HG03520 (cell line): ENCODE results near the gene TRAIP.
"Not testable (repeated sequence)": the region's sequence is repeated elsewhere in the genome, so short reads cannot be mapped to it uniquely, and the experiment has no call there.

Experiments
- ATAC-seq: cut with Tn5 transposase; IDR thresholded peaks from one replicate; pipeline ENCODE4 v1.9.1; 2021; ENCODE audit warnings: mild to moderate bottlenecking, moderate library complexity; ENCODE audit not compliant: unreplicated experiment

Gene TRAIP

DNA sequence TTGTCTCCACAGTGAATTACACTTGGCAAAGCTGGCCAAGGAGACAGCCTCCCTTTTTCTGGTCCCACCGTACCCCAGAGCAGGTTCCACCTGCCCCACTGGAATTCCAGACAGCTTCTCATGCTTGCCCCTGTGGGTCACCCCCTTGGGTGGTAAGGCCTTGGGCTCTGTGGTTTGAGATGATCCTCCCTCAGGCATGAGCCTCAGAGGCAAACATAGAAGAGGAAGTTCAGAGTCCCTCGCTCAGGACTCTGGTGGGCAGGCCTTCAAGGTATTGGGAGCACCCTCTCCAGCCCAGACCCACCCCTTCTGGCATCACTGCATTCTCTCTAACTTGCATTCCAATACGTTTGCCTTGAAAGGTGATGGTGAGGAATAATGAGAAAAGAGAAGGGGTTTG lies 25.0 kb downstream of the TRAIP start:
- ATAC-seq, result no peak

DNA sequence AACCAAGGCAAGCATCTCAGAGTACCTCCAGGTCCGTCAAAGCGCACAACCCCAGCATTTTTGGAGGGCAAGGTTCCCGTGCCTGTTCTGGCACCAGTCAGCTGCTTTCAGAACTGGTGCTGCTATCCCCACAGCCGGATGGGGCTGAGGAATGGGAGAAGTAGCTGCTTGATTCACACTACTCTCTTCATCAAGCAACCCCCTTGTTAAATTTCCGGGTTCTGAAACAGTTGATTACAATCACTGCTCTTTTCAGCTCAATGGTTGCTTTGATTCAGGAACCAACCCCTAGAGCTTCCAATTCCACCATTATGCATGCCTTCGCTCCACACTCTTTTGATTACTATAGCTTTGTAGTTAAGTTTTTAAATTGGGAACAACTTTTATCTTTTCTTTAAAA lies 30.3 kb downstream of the TRAIP start:
- ATAC-seq, result no peak

DNA sequence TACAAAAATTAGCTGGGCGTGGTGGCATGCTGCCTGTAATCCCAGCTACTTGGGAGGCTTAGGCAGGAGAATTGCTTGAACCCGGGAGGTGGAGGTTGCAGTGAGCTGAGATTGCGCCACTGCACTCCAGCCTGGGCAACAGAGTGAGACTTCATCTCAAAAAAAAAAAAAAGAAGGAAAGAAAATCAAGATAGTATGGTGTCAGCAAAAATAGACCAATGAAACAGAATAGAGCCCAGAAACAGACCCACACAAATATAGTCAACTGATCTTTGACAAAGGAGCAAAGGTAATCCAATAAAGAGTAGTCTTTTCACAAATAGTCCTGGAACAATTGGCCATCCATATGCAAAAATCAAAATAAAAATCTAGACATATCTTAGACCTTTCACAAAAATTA lies 33.2 kb downstream of the TRAIP start:
- not testable (repeated sequence) for ATAC-seq

DNA sequence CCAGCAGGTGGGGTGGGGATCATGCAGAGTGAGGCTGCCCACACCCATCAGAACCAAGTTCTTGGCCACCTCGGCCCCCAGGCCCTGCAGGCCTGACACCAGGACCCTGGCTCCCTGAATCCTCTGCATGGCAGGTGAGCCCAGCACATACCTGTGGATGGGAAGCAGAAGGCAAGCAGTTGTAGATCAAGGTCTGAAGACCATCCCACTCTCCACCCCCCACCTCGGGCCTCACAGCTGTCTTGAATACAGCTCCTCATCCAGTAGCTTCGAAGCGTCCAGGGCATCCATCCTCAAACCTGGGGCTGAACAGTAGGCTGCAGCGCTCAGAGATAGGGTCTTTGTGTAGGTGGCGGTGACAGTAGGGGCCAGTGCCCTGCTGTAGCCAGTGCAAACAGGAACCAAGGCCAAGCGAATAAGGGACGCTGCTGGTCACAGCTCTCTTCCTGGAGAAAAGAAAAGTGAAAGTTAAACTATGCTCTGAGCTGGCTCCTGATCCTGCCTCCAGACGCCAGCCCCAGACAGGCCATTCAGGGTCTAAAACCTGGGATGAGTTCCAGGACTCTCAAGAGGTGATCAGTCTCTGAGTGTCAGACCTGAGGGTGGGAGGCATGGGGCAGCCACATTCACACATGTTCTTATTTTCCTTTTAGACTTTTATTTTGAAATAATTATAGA lies 42.7 kb downstream of the TRAIP start, which contains the start of gene UBA7:
Gene UBA7, minus strand, starts transcription at position 457 of the 678 bp plus-strand sequence. Its CDS starts 166 bp downstream, at position 291.
- ATAC-seq, result no peak

DNA sequence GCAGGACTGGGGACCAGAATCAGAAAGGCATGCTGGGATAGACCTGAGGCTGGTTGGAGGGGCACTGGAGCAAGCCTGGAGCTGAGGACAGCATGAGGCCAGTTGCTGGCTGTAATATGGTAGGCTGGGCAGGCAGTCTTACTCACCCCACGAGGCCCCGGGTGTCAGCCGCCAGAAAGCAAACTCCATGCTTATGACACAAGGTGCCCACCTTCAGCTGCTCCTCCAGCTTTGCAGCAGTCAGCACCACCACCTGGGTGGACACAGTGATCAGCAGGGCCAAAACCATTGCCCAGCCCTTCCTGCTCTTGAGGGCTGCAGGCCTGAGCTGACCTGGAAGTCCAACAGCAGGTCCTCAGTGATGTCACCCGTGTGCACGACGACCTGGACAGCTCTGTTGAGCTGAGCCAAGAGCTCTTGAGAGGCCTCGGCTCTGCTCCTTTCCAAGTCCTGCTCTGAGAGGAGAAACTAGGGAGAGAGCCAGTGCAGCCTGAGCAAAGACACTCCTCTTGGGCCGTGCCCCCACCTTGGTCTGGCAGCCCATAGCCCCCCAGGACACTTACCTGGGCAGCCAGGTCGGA lies 43.4 kb downstream of the TRAIP start:
- no peak for ATAC-seq

DNA sequence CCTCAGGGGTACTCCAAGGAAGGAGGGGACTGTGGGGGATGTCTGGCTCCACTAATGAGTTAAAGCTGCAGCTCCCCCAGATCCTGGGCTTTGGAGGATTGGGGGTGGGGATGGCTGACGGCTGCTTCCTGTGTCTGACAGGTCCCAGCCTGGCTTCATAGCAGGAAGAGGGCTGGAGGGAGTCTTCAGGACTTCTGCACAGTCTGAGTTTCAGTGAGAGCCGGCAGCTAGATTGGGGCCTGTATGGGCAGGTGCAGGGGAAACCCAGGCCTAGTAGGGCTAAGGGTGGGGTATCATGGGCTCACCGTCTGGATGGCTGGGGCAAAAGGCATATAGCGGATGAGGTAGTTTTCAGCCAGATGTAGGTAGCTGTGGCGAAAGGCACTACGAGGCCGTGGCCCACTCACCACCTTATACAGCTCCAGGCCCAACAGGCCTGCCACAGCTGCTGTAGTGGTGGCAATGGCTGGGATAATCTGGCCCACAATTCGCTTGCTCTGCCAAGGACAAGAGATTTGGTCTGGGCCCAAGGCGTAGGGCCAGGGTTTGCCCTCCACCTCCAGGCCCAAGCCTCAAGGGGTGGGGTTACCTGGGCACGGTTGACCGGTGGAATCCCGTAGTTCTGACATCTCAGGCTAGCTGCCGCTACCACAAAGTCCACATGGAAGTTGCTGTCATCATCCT lies 48.8 kb downstream of the TRAIP start:
- ATAC-seq, result no peak

DNA sequence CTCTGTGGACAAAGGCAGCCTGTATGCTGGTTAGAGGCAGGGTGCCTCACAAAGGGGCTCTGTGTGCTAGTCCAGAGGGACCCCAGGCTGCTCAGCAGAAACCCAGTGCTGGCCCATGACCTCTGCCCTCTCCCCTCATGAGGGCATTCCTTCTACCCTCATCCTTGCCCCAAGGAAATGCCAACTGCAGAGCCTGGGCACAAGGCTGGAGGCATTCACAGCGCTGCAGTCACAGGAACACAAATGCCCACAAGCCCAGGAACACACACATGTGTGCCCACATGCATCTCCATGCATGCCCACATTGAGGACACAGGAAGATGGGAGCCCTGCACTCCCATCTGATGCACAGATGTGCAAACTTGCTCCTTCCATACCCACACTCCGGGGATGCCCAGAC lies 49.5 kb downstream of the TRAIP start:
- ATAC-seq, result no peak

DNA sequence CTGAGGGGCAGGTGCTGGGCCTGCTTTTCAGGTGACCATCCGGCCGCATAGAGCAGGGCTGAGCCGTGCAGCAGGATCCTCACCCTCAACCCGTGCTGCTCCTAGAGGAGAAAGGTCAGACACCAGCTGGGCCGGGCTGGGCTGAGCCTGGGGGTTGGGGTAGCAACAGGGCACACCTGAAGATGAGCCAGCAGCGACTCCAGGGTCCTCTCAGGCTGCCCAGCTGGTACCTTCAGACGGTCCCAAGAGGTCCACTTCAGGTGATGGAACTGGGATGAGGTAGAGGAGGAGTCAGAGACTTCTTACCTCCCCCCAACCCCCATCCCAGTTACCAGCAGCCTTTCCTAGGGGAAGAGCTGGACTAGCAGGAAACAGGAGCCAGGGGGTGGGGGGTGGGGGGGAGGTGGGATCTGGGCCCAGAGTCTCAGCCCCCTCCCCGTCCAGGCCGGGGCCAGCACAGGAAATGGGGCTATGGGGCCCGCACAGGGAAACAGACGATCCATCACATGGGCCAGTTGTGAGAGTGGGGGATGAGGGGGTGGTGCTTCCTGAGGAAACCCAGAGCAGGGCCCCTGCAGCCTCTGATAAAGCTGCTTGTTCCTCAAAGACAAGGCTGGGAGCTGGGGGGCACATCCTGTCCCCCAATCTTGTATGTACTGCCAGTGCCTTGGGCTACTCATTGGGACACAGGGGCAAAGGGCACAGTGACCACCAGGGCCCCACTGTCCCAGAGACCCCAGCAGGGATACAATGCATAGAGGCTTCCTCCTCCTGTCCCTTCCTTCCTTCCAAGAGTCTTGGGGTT lies 50.3 kb downstream of the TRAIP start:
- ATAC-seq, result no peak

DNA sequence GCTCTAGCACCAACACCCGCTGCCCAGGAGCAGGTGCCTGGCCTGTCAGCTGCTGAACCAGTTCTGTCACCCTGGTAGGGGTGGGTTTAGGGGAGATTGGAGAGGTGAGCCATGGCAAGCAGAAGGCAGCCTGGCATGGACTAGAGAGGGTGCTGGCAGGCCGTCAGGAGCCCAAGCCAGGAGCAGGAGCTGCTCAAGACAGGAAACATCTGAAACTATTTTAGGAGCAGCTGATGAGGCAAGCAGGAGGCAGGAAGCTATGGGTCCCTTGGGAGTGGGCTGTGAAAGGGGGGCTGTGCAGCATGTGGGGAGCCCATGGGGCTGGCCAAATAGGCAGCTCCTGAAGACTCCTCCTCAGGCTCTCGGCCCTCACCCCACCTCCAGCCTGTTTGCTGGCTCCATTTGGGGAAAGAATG lies 51.0 kb downstream of the TRAIP start:
- no peak for ATAC-seq

DNA sequence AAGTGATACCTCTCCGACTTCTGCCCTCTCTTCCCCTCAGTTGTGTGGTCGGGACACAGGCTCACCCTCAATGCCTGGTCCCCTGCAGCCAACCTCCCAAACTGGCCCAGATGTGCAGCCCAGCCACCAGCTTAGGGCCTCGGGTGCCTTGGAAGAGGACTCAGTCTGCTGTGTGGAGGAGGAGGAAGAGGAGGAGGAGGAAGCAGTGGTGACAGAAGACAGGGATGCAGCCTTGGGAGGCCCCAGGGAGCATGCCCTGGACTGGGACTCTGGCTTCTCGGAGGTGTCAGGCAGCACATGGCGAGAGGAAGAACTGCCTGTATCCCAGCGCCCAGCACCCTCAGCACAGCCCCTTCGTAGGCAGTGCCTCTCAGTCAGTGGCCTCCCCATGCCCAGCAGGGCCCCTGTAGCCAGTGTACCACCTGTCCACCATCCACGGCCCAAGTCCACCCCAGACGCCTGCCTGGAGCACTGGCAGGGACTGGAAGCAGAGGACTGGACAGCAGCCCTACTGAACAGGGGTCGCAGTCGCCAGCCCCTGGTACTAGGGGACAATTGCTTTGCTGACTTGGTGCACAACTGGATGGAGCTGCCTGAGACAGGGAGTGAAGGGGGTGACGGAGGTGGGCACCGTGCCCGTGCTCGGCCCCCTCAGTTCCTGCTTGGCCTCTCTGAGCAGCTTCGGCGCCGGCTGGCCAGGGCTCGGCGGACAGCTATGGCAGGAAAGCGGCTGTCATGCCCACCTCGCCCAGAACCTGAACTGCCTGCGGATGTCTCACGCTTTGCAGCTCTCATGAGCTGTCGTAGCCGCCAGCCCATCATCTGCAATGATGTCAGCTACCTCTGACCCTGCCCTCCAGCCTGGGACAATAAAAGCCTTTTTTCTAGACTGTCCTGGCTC lies 52.0 kb downstream of the TRAIP start:
- no peak for ATAC-seq

DNA sequence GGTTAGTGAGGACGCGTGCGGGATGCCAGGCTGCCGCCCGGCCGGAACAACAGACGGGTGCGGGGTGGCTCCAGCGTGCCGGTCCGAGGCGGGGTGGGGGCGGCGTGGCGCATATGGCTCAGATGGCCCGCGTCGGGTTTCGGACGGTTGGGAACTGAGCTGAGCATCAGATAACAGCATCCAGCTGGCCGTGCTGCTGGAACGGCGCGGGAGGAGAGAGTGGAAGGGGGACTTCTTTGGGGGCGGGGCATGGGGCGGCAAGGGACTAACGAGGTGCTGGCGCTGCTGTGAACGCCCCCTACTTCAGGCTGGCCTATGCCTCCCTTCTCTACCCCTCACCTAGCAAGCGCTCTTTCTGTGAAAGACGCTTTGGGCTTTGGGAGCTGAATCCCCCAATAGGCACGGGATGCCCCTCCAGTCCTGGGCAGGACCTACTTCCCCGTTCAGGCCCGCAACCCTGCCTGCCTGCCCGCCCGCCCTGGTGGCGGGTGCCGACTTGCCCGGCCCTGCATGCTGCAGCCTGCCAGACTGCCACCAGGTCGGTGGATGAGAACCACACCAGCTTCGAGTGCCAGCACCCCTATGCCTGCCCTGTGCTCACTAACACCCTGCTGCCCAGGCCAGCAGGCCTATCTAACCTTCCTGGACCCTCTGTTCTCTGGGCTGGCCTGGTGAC lies 52.8 kb downstream of the TRAIP start:
- peak; percentile 2 for ATAC-seq

DNA sequence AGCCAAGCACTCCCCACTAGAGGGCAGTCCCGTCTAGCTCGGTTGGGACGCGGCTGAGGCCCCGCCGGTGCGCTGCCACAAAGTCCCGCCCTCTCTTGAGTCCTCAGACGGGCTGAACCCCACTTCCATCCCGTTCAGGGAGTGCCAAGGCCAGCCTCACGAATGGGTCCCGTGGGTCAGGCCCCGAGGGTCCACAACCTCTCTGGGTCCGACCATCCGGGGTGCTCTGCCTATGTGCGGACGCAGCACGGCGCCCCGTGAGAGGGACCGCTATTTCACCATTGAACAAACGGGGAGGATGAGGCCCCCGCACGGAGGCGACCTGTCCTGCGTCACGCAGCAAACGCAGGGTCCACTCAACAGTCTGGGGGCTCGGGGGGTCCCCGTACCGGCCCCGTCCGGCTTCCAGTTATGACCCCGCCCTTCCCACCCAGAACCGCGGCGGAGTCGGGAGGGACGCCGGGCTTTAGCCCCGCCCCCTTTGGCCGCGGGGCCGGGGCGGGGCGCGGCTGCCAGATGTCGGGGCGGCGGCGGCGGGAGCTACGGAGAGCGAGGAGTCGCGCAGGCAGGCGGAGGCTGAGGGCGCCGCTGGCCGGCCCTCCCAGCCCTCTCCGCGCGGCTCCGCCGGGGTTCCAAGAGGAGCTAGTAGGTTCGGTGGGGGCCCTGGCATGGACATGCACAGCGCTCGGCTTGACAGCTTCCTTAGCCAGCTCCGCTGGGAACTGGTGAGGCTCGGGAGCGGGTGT lies 53.5 kb downstream of the TRAIP start, which contains the start of gene INKA1:
Gene INKA1, plus strand, starts transcription at position 543 of the 746 bp plus-strand sequence. Its CDS starts 132 bp downstream, at position 675.
- ATAC-seq, result peak; percentile 55

DNA sequence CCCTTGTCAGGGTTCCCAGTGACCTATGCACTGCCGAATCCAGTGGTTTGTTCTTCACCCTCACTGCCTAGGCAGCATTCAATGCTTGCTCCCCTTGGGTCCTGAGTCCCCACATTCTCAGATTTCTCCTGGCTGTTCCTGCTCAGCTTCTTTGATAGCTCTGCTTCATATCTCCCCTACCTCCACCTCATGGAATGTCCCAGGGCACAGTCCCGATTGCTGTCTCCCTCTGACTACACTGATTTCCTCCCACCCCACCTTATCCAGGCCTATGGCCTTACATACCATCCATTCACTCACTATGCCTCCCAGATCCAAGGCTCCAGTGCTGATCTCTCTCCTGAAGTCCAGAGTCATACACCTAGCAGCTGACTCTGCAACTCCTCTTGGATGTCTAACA lies 55.2 kb downstream of the TRAIP start:
- no peak for ATAC-seq

DNA sequence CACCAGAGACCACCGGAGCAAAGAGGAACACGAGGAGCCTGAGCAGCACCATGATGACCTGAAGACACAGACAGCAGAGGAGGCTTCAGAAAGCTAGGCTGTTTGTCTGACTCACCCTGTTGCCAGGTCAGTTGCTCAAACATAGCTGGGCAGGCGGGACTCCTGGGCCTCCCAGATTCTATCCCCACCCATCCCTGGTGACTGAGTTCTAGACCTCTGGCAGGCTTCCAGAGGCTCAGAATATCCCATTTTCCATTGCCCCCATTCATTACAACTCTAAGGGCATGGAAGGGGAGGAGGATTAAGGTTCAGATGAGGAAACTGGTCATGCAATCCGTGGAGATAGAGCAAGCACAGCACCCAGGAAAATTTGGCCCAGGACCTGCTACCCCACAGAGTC lies 56.6 kb downstream of the TRAIP start, which contains the start of gene CDHR4:
Gene CDHR4, minus strand, starts transcription at position 113 of the 400 bp plus-strand sequence. Its CDS starts 61 bp downstream, at position 52.
- ATAC-seq, result no peak

DNA sequence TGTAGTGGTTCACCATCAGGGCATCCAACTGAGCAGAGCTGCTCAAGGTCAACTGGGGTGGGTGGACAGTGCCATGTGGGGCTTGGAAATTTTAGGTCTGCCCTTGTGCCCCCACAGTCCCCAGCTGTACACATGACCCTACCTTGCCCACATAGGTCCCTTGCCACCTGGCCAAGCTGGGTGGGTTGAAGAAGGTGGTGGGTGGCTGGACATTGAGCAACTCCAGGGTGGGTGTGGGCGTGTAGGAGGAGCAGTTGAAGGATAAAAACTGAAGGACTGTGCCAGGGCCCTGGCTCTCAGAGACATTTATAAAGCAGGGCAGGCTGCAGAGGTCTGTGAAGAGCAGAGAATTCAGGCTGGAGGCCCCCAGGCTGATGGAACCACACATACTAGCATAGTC lies 57.3 kb downstream of the TRAIP start:
- ATAC-seq, result no peak

DNA sequence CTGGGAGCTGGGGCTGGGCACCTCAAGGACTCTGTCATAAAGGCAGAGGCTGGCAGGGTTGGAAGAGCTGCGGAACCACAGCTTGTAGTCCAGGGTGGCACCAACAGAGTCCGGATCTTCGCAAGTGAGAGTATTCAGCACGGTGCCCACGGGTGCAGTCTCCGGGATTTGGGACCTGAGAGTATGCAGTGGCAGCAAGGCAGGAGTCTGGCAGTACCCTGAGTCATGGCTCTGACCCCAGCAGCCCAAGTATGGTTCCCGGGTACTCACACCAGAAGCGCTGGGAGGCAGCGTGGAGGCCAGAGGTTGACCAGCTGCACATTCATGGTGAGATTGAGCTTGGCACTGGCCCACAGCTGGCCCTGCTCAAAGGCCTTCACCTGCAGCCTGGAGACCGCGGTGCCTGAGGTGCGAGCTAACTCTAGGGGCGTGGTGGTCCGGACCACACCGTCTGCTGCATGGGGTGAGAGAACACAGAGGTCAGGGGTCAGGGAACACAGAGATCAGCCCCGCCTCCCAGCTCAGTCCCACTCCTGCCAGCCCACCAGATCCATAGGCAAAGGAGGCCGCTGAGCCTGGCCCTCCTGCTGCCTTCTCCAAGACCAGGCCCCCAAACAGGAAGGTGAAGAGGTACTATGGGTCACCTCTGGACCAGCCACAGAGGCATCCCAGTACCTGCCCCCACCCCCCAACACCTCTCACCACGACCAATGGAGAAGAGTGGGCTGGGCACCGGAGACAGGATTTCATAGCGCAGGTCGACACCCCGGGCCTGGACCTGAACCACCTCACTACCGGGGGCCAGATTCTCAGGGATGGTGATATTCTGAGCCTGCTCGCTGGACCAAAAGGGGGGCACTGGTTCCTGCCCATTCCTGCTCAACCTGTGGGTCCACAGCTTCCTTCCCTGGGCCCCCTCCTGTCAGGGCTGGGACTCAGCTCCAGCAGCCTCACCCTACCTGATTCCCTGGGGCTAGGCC lies 61.1 kb downstream of the TRAIP start:
- no peak for ATAC-seq

DNA sequence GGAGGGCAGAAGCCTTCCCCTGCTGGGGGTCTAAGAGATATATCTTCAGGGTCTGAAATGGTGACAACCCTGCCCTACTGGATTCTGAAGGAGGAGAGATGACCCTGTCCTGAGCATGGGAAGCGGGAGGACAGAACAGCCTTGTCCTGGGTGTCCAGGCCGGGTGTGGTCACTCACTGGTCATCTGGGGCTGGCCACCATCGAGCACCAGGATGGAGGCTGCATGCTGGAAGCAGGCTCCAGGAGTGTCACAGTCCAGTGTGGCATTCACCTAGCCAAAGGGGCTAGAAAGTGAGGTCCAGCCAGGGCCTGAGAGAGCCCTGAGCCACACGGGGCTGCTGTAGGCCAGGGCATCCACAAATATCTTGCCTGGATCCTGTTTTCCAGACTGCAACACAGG lies 61.9 kb downstream of the TRAIP start:
- ATAC-seq, result no peak
